Colonic mucosa (tissue), 4 donors: ENCODE data around the gene WBP2. TPM values are rescaled to one million over a fixed set of nuclear protein-coding genes. Genes with fewer than 3 reads are reported as not detected.

ENCODE experiments used
- DNase-seq: peaks from one replicate; pipeline ENCODE4 v3.0.0-alpha.2; 2020
- H3K27ac ChIP-seq: fragments of 200-600 bp; one replicate; pipeline ENCODE4 v1.8.0; 2021
- H3K27me3 ChIP-seq: fragments of 200-600 bp; one replicate; pipeline ENCODE4 v1.8.0; 2021
- H3K36me3 ChIP-seq: fragments of 200-600 bp; one replicate; pipeline ENCODE4 v1.8.0; 2021
- H3K4me1 ChIP-seq: fragments of 200-600 bp; one replicate; pipeline ENCODE4 v1.8.0; 2021; ENCODE audit warnings: mild to moderate bottlenecking
- H3K4me3 ChIP-seq: fragments of 200-600 bp; one replicate; pipeline ENCODE4 v1.8.0; 2021
- H3K9ac ChIP-seq, 2 donors: one replicate each; pipeline ENCODE4 v1.7.0; 2013; ENCODE audit warnings: control low read depth in 2 of 2, low read depth in 2 of 2, low read length in 2 of 2
- H3K9me3 ChIP-seq: fragments of 200-600 bp; one replicate; pipeline ENCODE4 v1.8.0; 2021
- intact Hi-C: fragments of 100-400 bp; cut with DNase I; formaldehyde crosslinking; loops from one replicate; pipeline ENCODE4 v1.14.1; 2022
- total RNA-seq, 2 donors: library from RNA; stranded (reverse); fragmentation: NEBNext Ultra II Directional in 1 of 2; extraction: Animal tissue kit (Norgen Biotek cat#: 25700) in 1 of 2; gene quantifications; one replicate each; pipeline ENCODE4 v1.2.1, GENCODE V29; 2021
- TF ChIP-seq, protein P1 (sequence below): fragments of 200-600 bp; IDR thresholded peaks from one replicate; pipeline ENCODE4 v1.8.0; 2022; ENCODE audit warnings: antibody characterized with exemption, mild to moderate bottlenecking
- donor health status: healthy.
- donor health status: DM: no; HTN: no; CAD: no.
- donor health status: DM: no; HTN: no; CAD: no.

Gene WBP2
- total RNA-seq, 2 donors from 2014 or later, result 69.8 to 102 TPM

DNA sequence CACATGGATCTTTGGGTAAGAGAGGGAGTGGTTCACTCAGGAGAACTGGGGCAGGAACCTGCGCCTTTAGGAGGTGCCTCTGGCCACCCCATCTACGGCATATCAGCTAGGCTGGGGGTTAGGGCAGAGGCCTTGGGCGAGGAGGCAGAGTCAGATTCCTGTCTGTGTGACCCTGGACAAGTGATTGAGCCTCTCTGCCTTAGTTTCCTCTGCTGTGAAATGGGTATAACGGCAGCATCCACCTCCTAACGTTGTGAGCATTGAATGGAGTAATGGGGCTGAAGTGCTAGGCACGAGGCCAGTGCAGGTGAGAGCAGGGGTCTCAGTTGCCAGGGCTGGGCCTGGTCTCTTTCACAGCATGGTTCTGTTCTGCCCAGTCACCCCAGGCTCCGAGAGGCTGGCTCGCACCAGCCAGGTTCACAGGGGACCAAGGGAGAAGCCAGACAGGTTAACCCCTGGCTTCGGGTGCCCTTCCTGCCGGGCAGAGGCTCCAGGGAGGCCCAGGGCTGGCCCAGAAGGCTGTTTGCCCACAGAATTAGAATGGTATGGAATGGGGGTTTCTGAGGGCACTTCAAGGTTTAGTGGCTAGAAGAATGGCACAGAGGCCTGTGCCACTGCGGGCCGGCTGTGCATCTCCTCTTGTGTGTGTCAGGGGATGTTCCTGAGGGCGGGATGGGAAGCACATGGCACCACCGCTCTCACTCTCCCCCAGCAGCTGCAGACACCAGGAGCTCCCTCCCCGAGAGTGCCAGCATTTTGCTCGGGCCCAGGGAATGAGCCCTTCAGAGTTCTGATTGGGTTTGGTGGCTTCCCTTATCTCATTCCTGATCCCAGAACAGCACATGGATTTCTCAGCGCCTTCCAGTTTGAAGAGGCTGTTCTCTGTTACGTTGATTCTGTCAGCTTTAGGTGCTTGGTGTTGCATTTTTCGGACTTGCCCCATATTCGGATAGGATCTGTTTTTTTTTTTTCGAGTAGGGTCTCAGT lies 34.7 kb downstream of the WBP2 start:
- no peaks in the 10 kb centered on the region for H3K36me3 ChIP-seq
- intact Hi-C loops, result no loop called here
- H3K9ac ChIP-seq, result no peak overlapping the region
- H3K4me1 ChIP-seq, result no peaks in the 10 kb centered on the region
- TF ChIP-seq, protein P1, sequence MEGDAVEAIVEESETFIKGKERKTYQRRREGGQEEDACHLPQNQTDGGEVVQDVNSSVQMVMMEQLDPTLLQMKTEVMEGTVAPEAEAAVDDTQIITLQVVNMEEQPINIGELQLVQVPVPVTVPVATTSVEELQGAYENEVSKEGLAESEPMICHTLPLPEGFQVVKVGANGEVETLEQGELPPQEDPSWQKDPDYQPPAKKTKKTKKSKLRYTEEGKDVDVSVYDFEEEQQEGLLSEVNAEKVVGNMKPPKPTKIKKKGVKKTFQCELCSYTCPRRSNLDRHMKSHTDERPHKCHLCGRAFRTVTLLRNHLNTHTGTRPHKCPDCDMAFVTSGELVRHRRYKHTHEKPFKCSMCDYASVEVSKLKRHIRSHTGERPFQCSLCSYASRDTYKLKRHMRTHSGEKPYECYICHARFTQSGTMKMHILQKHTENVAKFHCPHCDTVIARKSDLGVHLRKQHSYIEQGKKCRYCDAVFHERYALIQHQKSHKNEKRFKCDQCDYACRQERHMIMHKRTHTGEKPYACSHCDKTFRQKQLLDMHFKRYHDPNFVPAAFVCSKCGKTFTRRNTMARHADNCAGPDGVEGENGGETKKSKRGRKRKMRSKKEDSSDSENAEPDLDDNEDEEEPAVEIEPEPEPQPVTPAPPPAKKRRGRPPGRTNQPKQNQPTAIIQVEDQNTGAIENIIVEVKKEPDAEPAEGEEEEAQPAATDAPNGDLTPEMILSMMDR, result no peak
- no peaks in the 10 kb centered on the region for H3K9me3 ChIP-seq
- H3K27ac ChIP-seq, result no peak overlapping the region
- H3K4me3 ChIP-seq, result no peak overlapping the region
- no peaks in the 10 kb centered on the region for H3K27me3 ChIP-seq
- no peak for DNase-seq

DNA sequence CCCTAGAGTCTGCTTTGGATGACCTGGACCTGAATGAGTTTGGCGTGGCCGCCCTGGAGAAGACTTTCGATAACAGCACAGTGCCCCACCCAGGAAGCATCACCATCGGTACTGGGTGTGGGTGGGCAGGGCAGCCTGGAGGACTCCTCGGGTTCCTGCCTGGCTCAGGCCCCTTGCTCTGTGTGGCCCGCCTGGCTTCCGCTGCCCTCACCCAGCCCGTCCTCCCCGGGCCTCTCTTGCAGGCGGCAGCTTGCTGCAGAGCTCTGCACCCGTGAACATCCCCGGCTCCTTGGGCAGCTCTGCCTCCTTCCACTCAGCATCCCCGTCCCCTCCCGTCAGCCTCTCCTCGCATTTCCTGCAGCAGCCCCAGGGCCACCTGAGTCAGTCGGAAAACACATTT lies 35.5 kb downstream of the WBP2 start:
- Histone ChIP-seq H3K4me3 (no peak overlapping the region), H3K27me3 (no peaks in the 10 kb centered on the region), H3K36me3 (no peaks in the 10 kb centered on the region), H3K9ac (no peak overlapping the region), H3K4me1 (no peaks in the 10 kb centered on the region), H3K9me3 (no peaks in the 10 kb centered on the region), H3K27ac (no peak overlapping the region)
- intact Hi-C loops, result no loop called here
- TF ChIP-seq, protein P1, result no peak
- DNase-seq, result no peak

DNA sequence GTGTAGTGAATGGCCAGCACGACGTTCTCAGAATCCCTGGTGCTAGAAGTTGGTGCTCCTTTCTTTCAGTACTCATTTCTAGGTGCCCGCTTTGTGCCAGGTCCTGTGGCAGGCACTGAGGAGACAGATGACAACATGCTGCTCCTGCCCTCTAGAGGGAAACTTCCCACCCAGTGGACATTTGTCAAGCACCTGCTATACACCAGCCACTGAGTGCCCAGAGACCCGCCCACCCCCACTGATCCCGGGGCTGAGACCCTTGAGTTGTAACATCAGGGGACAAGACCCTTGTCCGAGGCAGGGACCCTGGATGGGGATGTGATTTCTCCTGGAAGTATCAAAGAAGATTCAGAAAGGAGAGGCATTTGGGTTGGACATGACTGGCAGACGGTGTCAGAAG lies 36.0 kb downstream of the WBP2 start:
- DNase-seq, result no peak
- no peaks in the 10 kb centered on the region for H3K36me3 ChIP-seq
- intact Hi-C loops, result no loop called here
- no peak overlapping the region for H3K4me3 ChIP-seq
- TF ChIP-seq, protein P1, result no peak
- H3K9ac ChIP-seq, result no peak overlapping the region
- H3K27ac ChIP-seq, result no peak overlapping the region
- no peaks in the 10 kb centered on the region for H3K9me3 ChIP-seq
- no peaks in the 10 kb centered on the region for H3K27me3 ChIP-seq
- no peaks in the 10 kb centered on the region for H3K4me1 ChIP-seq

DNA sequence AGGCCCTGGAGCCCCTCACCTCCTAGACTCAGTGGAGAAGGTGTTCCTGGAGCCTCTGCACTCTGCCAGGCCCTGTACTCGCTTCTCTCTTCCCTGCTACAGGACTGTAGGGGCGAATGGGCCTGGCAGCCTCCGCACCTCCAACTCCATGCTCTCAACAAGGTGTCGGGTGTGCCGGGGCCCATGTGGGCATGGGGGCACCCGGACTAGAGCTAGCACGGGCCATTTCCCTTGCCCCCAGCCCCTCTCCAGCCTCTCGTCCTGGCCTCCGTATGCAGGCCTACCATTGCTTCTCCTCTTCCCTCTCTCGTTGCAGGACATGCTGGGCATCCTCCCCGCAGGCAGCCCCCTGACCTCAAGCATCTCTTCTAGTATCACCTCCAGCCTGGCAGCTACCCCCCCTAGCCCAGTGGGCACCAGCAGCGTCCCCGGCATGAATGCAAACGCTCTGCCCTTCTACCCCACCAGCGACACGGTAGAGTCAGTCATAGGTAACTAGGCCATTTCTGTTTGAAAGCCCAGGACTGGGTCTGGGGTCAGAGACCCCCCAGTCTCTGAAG lies 36.7 kb downstream of the WBP2 start:
- H3K9ac ChIP-seq, result no peak overlapping the region
- H3K4me1 ChIP-seq, result no peaks in the 10 kb centered on the region
- no peaks in the 10 kb centered on the region for H3K27me3 ChIP-seq
- intact Hi-C loops, result no loop called here
- TF ChIP-seq, protein P1, result no peak
- no peaks in the 10 kb centered on the region for H3K9me3 ChIP-seq
- no peak overlapping the region for H3K27ac ChIP-seq
- no peaks in the 10 kb centered on the region for H3K36me3 ChIP-seq
- H3K4me3 ChIP-seq, result no peak overlapping the region
- no peak for DNase-seq

DNA sequence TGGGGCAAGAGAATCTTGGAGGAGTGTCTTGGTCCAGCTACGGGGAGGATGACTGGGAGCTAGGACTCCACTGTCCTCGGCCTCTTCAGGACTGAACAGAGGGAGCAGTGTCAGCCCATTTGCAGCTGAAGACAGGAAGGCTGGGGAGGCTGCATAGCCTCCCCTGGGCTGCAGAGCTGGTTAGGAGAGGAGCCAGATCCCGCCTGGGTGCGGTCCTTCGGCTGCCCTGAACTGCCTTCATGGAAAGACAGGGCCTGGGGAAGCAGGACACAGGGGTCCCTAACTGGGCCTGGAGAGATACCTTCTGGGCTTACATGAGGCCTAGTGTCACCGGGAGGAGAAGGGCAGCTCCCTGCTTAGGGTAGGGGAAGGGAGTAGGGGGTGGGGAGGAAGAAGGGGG lies 37.6 kb downstream of the WBP2 start:
- Histone ChIP-seq H3K36me3 (peaks cover 7% of the 10 kb centered on the region), H3K27ac (no peak overlapping the region), H3K4me1 (no peaks in the 10 kb centered on the region), H3K9ac (no peak overlapping the region), H3K4me3 (no peak overlapping the region), H3K27me3 (no peaks in the 10 kb centered on the region), H3K9me3 (no peaks in the 10 kb centered on the region)
- TF ChIP-seq, protein P1, result no peak
- intact Hi-C loops, result no loop called here
- no peak for DNase-seq
